ENCODE results near the gene TIAM2. TPM values are rescaled to one million over a fixed set of nuclear protein-coding genes. Genes with fewer than 3 reads are reported as not detected.

The TIAM2 gene
- total and polyA plus RNA-seq, 8 donors, result 2.0 to 9.2 (median 3.4) TPM

- no peak for ATAC-seq
- Histone ChIP-seq H3K4me1 (no peaks in the 10 kb centered on the region), H3K4me3 (no peak overlapping the region), H3K27ac (no peak overlapping the region), H3K9me3 (no peaks in the 10 kb centered on the region), H3K36me3 (no peaks in the 10 kb centered on the region), H3K27me3 (no peaks in the 10 kb centered on the region)
- 82 to 85% methylated on average over 12 of the region's 12 CpGs for WGBS, 2 donors
- no peak for FAIRE-seq
- no peak for TF ChIP-seq CTCF (IDR thresholded peaks at IDR 0.05)
- intact Hi-C loops (cut with DNase I), result no loop called here
- no peak for DNase-seq
These were observed 170.1 kb downstream of the TIAM2 start for GRCh38 chr6:155165029-155165710.

GRCh38 chr6:155170519-155170918 lies 175.4 kb downstream of the TIAM2 start:
- no peak for TF ChIP-seq CTCF (IDR thresholded peaks at IDR 0.05)
- no peak for DNase-seq
- Histone ChIP-seq H3K27me3 (no peaks in the 10 kb centered on the region), H3K27ac (no peak overlapping the region), H3K4me1 (peaks cover 0 to 5% (median 4%) of the 10 kb centered on the region in 3 donors), H3K4me3 (no peak overlapping the region), H3K9me3 (no peaks in the 10 kb centered on the region), H3K36me3 (no peaks in the 10 kb centered on the region)
- 90 to 96% methylated on average over 3 of the region's 3 CpGs for WGBS, 2 donors
- no peak for FAIRE-seq
- no peak for ATAC-seq
- intact Hi-C loops (cut with DNase I), result loop anchor here in 1 of 3 donors (10.0 kb wide), 1 partner anchor 496 kb away; no protein-coding TSS in a partner anchor

GRCh38 chr6:155171109-155171746 lies 176.1 kb downstream of the TIAM2 start:
- intact Hi-C loops (cut with DNase I), result loop anchor here in 1 of 3 donors (10.0 kb wide), 1 partner anchor 496 kb away; no protein-coding TSS in a partner anchor
- FAIRE-seq (no peak), ATAC-seq (peak in 3 of 4 donors; percentile 44 to 70 (median 52)), DNase-seq (peak in 1 of 6 donors; percentile 13)
- 29 to 41% methylated on average over 6 of the region's 6 CpGs for WGBS, 2 donors
- H3K9me3 ChIP-seq, result no peaks in the 10 kb centered on the region
- no peaks in the 10 kb centered on the region for H3K36me3 ChIP-seq
- H3K27me3 ChIP-seq, result no peaks in the 10 kb centered on the region
- peaks cover 0 to 5% (median 4%) of the 10 kb centered on the region in 3 donors for H3K4me1 ChIP-seq
- no peak for TF ChIP-seq CTCF (IDR thresholded peaks at IDR 0.05)
- no peak overlapping the region for H3K4me3 ChIP-seq
- peak overlapping the region in 1 of 4 donors; percentile 42 for H3K27ac ChIP-seq

GRCh38 chr6:155171747-155172449 lies 176.8 kb downstream of the TIAM2 start:
- TF ChIP-seq CTCF (IDR thresholded peaks at IDR 0.05), result no peak
- no peak overlapping the region for H3K4me3 ChIP-seq
- DNase-seq (no peak), ATAC-seq (peak in 1 of 4 donors; percentile 25), FAIRE-seq (no peak)
- intact Hi-C loops (cut with DNase I), result loop anchor here in 1 of 3 donors (10.0 kb wide), 1 partner anchor 497 kb away; no protein-coding TSS in a partner anchor
- peak overlapping the region in 1 of 4 donors; percentile 42 for H3K27ac ChIP-seq
- no peaks in the 10 kb centered on the region for H3K9me3 ChIP-seq
- H3K4me1 ChIP-seq, result peaks cover 0 to 5% (median 4%) of the 10 kb centered on the region in 3 donors
- H3K36me3 ChIP-seq, result no peaks in the 10 kb centered on the region
- 50 to 52% methylated on average over 7 of the region's 7 CpGs for WGBS, 2 donors
- no peaks in the 10 kb centered on the region for H3K27me3 ChIP-seq

Data from pancreas (tissue), 10 donors.